GM12801 (cell line): ENCODE data around the gene SRCIN1.

Experiments used
- CTCF ChIP-seq: IDR thresholded peaks from one replicate; pipeline ENCODE4 v1.5.1; 2011; ENCODE audit warnings: control low read depth; ENCODE audit not compliant: insufficient read length; ENCODE audit errors: extremely low read depth

The SRCIN1 gene

GRCh38 chr17:38585056-38585917, 20.5 kb downstream of the SRCIN1 start:
- TF ChIP-seq CTCF: no peak

GRCh38 chr17:38584350-38584925, 21.3 kb downstream of the SRCIN1 start:
- peak; percentile 8 for TF ChIP-seq CTCF

GRCh38 chr17:38583828-38584349, 21.9 kb downstream of the SRCIN1 start:
- no peak for TF ChIP-seq CTCF

- no peak for TF ChIP-seq CTCF
These were observed 22.6 kb downstream of the SRCIN1 start for GRCh38 chr17:38583176-38583575.

GRCh38 chr17:38582069-38582468, 23.7 kb downstream of the SRCIN1 start:
- TF ChIP-seq CTCF: no peak

- TF ChIP-seq CTCF: no peak
These were observed 25.8 kb downstream of the SRCIN1 start for GRCh38 chr17:38579934-38580333.

GRCh38 chr17:38579083-38579480, 26.7 kb downstream of the SRCIN1 start:
- TF ChIP-seq CTCF: no peak
